HG03442 (cell line): Measurements from ENCODE around the gene DYNLT2.

Experiments used
- ATAC-seq: cut with Tn5 transposase; IDR thresholded peaks from one replicate; pipeline ENCODE4 v1.9.1; 2021; ENCODE audit warnings: mild to moderate bottlenecking, moderate library complexity; ENCODE audit not compliant: unreplicated experiment

DYNLT2 gene, protein sequence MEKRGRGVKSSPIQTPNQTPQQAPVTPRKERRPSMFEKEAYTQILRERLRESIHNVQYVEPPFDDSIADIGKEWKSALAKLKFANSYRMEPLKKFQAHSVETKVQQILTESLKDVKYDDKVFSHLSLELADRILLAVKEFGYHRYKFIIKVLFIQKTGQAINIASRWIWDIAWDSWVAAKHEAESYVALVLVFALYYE

DNA sequence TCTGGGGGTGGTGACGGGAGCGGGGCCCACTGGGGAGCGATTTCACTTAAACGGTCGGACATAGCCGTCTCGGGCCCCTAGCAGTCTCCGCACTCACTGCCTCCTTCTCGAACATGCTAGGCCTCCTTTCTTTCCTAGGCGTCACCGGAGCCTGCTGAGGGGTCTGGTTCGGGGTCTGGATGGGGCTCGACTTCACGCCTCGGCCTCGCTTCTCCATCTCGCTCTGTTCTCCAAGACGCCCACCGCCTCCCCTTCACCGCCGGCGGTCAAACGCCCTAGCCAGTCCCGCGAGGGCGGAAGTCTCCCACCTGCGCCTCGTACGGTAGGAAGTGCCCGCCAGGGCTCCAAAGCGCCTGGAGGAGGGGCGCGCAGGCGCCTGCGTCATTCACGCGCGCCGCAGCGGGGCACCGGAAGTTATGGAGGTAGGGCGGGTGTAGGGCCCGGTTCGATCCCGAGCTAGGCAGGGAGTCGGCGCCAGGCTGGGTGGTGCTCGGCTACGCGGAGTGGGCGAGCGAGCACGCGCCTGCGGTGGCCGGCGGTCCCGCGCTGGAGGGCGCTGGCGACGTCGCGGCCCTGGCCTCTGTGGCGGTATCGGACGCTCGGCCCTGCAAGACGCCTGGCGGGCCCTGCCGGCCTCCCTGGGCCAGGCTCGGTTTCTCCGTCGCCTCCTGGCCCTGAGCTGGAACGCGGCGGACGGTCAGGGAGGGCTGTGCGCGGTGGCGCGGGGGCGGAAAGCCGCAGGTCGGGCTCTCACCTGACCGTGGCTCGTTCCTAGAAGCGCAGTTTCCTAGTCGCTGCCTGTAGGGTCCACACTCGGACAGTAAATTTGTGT, at the start of gene DYNLT2, which contains the start of gene ERMARD:
Gene DYNLT2, minus strand, starts transcription at position 331 of the 832 bp plus-strand sequence. Its CDS starts 114 bp downstream, at position 217.
Gene ERMARD, plus strand, starts transcription at position 381 of the 832 bp plus-strand sequence. Its CDS starts 36 bp downstream, at position 417.
- ATAC-seq: peak; percentile 94

- no peak for ATAC-seq
These were observed 49.5 kb upstream of the DYNLT2 start for GRCh38 chr6:169800668-169801395.

GRCh38 chr6:169800116-169800667, 48.8 kb upstream of the DYNLT2 start:
- ATAC-seq: no peak

- ATAC-seq: no peak
These were observed 48.1 kb upstream of the DYNLT2 start for GRCh38 chr6:169799474-169799926.

- no peak for ATAC-seq
These were observed 47.5 kb upstream of the DYNLT2 start for GRCh38 chr6:169798764-169799473.

GRCh38 chr6:169795196-169795595, 43.8 kb upstream of the DYNLT2 start:
- ATAC-seq: no peak

- no peak for ATAC-seq
These were observed 43.1 kb upstream of the DYNLT2 start for GRCh38 chr6:169794317-169795055.

DNA sequence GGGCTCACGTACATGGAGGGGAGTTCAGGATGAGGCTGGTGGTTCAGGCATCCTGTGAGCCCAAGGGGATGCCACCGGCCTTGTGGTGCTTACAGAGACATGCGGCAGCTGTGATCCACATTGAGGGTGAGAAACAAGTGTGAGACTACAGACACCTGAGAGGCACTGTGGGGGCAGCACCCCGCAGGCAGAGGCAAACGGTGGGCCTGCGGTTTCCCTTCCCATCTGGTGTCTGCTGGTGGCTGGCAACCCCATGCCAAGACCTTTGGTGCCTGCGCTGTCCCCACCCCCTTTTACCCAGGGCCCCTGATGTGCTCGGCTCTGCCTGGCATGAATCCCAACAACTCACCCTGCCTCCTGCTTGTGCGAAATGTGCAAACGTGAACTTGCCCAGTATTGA, 42.0 kb upstream of the DYNLT2 start:
- ATAC-seq: no peak

GRCh38 chr6:169792306-169793015, 41.1 kb upstream of the DYNLT2 start:
- ATAC-seq: no peak

DNA sequence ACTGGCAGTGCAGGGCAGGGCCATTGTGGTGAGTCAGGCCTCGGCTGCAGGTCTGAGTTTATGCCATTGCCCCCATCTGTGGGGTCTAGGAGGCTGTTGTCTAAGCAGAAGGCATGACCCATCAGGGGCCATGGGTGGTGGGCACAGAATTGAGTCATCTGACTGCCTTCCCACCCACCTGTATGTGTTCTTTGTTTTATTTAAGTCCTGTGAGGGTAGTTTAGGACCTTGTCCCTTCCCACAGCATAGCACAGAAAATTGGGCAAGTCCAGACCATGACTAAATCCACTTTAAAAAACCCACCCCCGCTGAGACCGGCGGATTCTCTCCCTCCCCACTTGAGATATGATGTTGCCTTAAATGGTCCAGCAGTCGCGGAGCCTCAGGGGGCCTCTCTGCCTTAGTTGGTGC, 40.4 kb upstream of the DYNLT2 start:
- no peak for ATAC-seq

- ATAC-seq: peak; percentile 94
These were observed 38.9 kb upstream of the DYNLT2 start for GRCh38 chr6:169789944-169790927.

- no peak for ATAC-seq
These were observed 38.0 kb upstream of the DYNLT2 start for GRCh38 chr6:169789146-169789943.

DNA sequence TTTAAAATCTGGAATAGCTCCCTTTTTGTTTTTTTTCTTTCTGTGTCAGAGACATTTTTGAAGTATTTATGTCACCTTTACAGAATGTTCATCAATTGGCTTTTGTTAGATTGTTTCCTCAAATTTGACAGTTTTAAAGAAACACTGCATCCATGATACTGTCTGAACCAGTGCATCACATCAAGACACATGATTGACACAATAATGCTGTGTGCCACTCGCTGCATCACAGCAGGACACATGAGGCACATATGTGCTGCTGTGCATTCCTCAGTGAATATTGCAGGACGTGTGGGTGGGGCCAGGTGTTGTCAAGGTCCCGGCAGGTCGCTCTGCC, 37.4 kb upstream of the DYNLT2 start:
- no peak for ATAC-seq

- no peak for ATAC-seq
These were observed 36.4 kb upstream of the DYNLT2 start for GRCh38 chr6:169787797-169788196.

GRCh38 chr6:169786349-169786748, 35.0 kb upstream of the DYNLT2 start:
- no peak for ATAC-seq

GRCh38 chr6:169785566-169785965, 34.2 kb upstream of the DYNLT2 start:
- no peak for ATAC-seq

- no peak for ATAC-seq
These were observed 33.5 kb upstream of the DYNLT2 start for GRCh38 chr6:169784821-169785340.
